Measurements from ENCODE around the gene ALPK1. TPM values are rescaled to one million over a fixed set of nuclear protein-coding genes. Genes with fewer than 3 reads are reported as not detected.
"Not testable (repeated sequence)": the region's sequence is repeated elsewhere in the genome, so short reads cannot be mapped to it uniquely, and the experiment has no call there.

Gene ALPK1
- total RNA-seq, 1 donor from 2014 or later: 7.1 TPM

GRCh38 chr4:112448306-112449132 is 151.3 kb downstream of the ALPK1 start:
- no peak for DNase-seq (ENCODE audit: low read depth, low spot score)

GRCh38 chr4:112449708-112450107 is 152.5 kb downstream of the ALPK1 start:
- no peak for DNase-seq (ENCODE audit: low read depth, low spot score)

GRCh38 chr4:112451104-112451503 is 153.9 kb downstream of the ALPK1 start:
- DNase-seq (ENCODE audit: low read depth, low spot score): no peak

GRCh38 chr4:112451831-112452230 is 154.7 kb downstream of the ALPK1 start:
- DNase-seq (ENCODE audit: low read depth, low spot score): no peak

GRCh38 chr4:112453321-112453720 is 156.2 kb downstream of the ALPK1 start:
- no peak for DNase-seq (ENCODE audit: low read depth, low spot score)

- DNase-seq (ENCODE audit: low read depth, low spot score): no peak
Observed at GRCh38 chr4:112472318-112472717, 175.1 kb downstream of the ALPK1 start.

GRCh38 chr4:112473985-112474384 is 176.8 kb downstream of the ALPK1 start:
- DNase-seq (ENCODE audit: low read depth, low spot score): no peak

GRCh38 chr4:112485930-112486329 is 188.8 kb downstream of the ALPK1 start:
- DNase-seq (ENCODE audit: low read depth, low spot score): no peak

GRCh38 chr4:112490808-112491207 is 193.6 kb downstream of the ALPK1 start:
- not testable (repeated sequence) for DNase-seq (ENCODE audit: low read depth, low spot score)

Other genes starting within 250 kb of the ALPK1 start
- 11.3 and 12.2 TPM in 2 replicates for gene FAM241A, start 151.9 kb upstream of the ALPK1 start, total RNA-seq
- 26.3 and 34.9 TPM in 2 replicates for gene AP1AR, start 65.6 kb upstream of the ALPK1 start, total RNA-seq
- 15.0 and 18.5 TPM in 2 replicates for gene TIFA, start 11.5 kb upstream of the ALPK1 start, total RNA-seq
- not detected in 2 replicates for gene NEUROG2, start 218.8 kb downstream of the ALPK1 start, total RNA-seq

Data from pulmonary artery endothelial cell (primary cell).